ENCODE measurements around the gene SERPINA12. TPM values are rescaled to one million over a fixed set of nuclear protein-coding genes. Genes with fewer than 3 reads are reported as not detected.

The SERPINA12 gene
- total and polyA plus RNA-seq, 4 donors, result not detected

- Histone ChIP-seq H3K4me3 (ENCODE audit: low read length in 2 of 2) (no peak overlapping the region), H3K27me3 (ENCODE audit: control insufficient read depth in 1 of 2, insufficient read depth in 2 of 2, low read length in 1 of 2) (peaks cover 0 to 2% of the 10 kb centered on the region in 2 donors), H3K36me3 (ENCODE audit: control insufficient read depth in 1 of 2, insufficient read depth in 2 of 2, low read length in 1 of 2) (no peaks in the 10 kb centered on the region), H3K9me3 (ENCODE audit: control insufficient read depth, low read length) (peaks cover under 1% of the 10 kb centered on the region), H3K4me1 (ENCODE audit: control insufficient read depth in 1 of 2, insufficient read depth in 2 of 2, low read length in 2 of 2) (no peaks in the 10 kb centered on the region), H3K27ac (ENCODE audit: low read depth in 1 of 2, low read length in 2 of 2) (no peak overlapping the region)
- intact Hi-C loops (cut with DNase I), result no loop called here
- DNase-seq, result no peak
- ATAC-seq (ENCODE audit: low FRiP score), result no peak
- WGBS, 2 donors, result 29 to 30% methylated on average over 13 of the region's 13 CpGs
Measured at GRCh38 chr14:94540031-94540794, 30.9 kb upstream of the SERPINA12 start.

- H3K9me3 ChIP-seq (ENCODE audit: control insufficient read depth, low read length), result peaks cover 1% of the 10 kb centered on the region
- WGBS, 2 donors, result 76 to 78% methylated on average over 7 of the region's 7 CpGs
Measured at GRCh38 chr14:94539181-94539580, 29.9 kb upstream of the SERPINA12 start.

GRCh38 chr14:94538070-94538740, 28.9 kb upstream of the SERPINA12 start:
- no peak for DNase-seq
- Histone ChIP-seq H3K9me3 (ENCODE audit: control insufficient read depth, low read length) (peaks cover 4% of the 10 kb centered on the region), H3K27ac (ENCODE audit: low read depth in 1 of 2, low read length in 2 of 2) (no peak overlapping the region), H3K4me1 (ENCODE audit: control insufficient read depth in 1 of 2, insufficient read depth in 2 of 2, low read length in 2 of 2) (no peaks in the 10 kb centered on the region), H3K4me3 (ENCODE audit: low read length in 2 of 2) (no peak overlapping the region), H3K36me3 (ENCODE audit: control insufficient read depth in 1 of 2, insufficient read depth in 2 of 2, low read length in 1 of 2) (no peaks in the 10 kb centered on the region), H3K27me3 (ENCODE audit: control insufficient read depth in 1 of 2, insufficient read depth in 2 of 2, low read length in 1 of 2) (peaks cover 0 to 4% of the 10 kb centered on the region in 2 donors)
- WGBS, 2 donors, result 80% methylated on average over 6 of the region's 6 CpGs
- intact Hi-C loops (cut with DNase I), result no loop called here
- ATAC-seq (ENCODE audit: low FRiP score), result no peak

More at GRCh38 chr14:94539181-94539580, 29.9 kb upstream of the SERPINA12 start:
- intact Hi-C loops (cut with DNase I), result no loop called here
- DNase-seq (no peak), ATAC-seq (ENCODE audit: low FRiP score) (no peak)
- Histone ChIP-seq H3K4me1 (ENCODE audit: control insufficient read depth in 1 of 2, insufficient read depth in 2 of 2, low read length in 2 of 2) (no peaks in the 10 kb centered on the region), H3K36me3 (ENCODE audit: control insufficient read depth in 1 of 2, insufficient read depth in 2 of 2, low read length in 1 of 2) (no peaks in the 10 kb centered on the region), H3K27ac (ENCODE audit: low read depth in 1 of 2, low read length in 2 of 2) (no peak overlapping the region), H3K27me3 (ENCODE audit: control insufficient read depth in 1 of 2, insufficient read depth in 2 of 2, low read length in 1 of 2) (peaks cover 0 to 2% of the 10 kb centered on the region in 2 donors), H3K4me3 (ENCODE audit: low read length in 2 of 2) (no peak overlapping the region)

- intact Hi-C loops (cut with DNase I), result no loop called here
- no peak for ATAC-seq (ENCODE audit: low FRiP score)
- WGBS, 2 donors, result 50 to 52% methylated on average over 2 of the region's 2 CpGs
Measured at GRCh38 chr14:94536836-94537235, 27.6 kb upstream of the SERPINA12 start.

GRCh38 chr14:94535506-94535905, 26.2 kb upstream of the SERPINA12 start:
- WGBS, 2 donors, result 68 to 70% methylated on average over 3 of the region's 3 CpGs
- intact Hi-C loops (cut with DNase I), result no loop called here
- Histone ChIP-seq H3K9me3 (ENCODE audit: control insufficient read depth, low read length) (peaks cover 6% of the 10 kb centered on the region), H3K27ac (ENCODE audit: low read depth in 1 of 2, low read length in 2 of 2) (no peak overlapping the region), H3K36me3 (ENCODE audit: control insufficient read depth in 1 of 2, insufficient read depth in 2 of 2, low read length in 1 of 2) (no peaks in the 10 kb centered on the region), H3K4me1 (ENCODE audit: control insufficient read depth in 1 of 2, insufficient read depth in 2 of 2, low read length in 2 of 2) (no peaks in the 10 kb centered on the region), H3K4me3 (ENCODE audit: low read length in 2 of 2) (no peak overlapping the region), H3K27me3 (ENCODE audit: control insufficient read depth in 1 of 2, insufficient read depth in 2 of 2, low read length in 1 of 2) (peaks cover 0 to 1% of the 10 kb centered on the region in 2 donors)
- no peak for ATAC-seq (ENCODE audit: low FRiP score)
- DNase-seq, result no peak

More at GRCh38 chr14:94536836-94537235, 27.6 kb upstream of the SERPINA12 start:
- Histone ChIP-seq H3K27ac (ENCODE audit: low read depth in 1 of 2, low read length in 2 of 2) (no peak overlapping the region), H3K4me1 (ENCODE audit: control insufficient read depth in 1 of 2, insufficient read depth in 2 of 2, low read length in 2 of 2) (no peaks in the 10 kb centered on the region), H3K36me3 (ENCODE audit: control insufficient read depth in 1 of 2, insufficient read depth in 2 of 2, low read length in 1 of 2) (no peaks in the 10 kb centered on the region), H3K4me3 (ENCODE audit: low read length in 2 of 2) (no peak overlapping the region), H3K9me3 (ENCODE audit: control insufficient read depth, low read length) (peaks cover 4% of the 10 kb centered on the region), H3K27me3 (ENCODE audit: control insufficient read depth in 1 of 2, insufficient read depth in 2 of 2, low read length in 1 of 2) (peaks cover 0 to 1% of the 10 kb centered on the region in 2 donors)
- no peak for DNase-seq

- peaks cover 6% of the 10 kb centered on the region for H3K9me3 ChIP-seq (ENCODE audit: control insufficient read depth, low read length)
- no peak overlapping the region for H3K27ac ChIP-seq (ENCODE audit: low read depth in 1 of 2, low read length in 2 of 2)
- no peak for ATAC-seq (ENCODE audit: low FRiP score)
- H3K36me3 ChIP-seq (ENCODE audit: control insufficient read depth in 1 of 2, insufficient read depth in 2 of 2, low read length in 1 of 2), result no peaks in the 10 kb centered on the region
- intact Hi-C loops (cut with DNase I), result no loop called here
- H3K4me3 ChIP-seq (ENCODE audit: low read length in 2 of 2), result no peak overlapping the region
- peaks cover 0 to 1% of the 10 kb centered on the region in 2 donors for H3K27me3 ChIP-seq (ENCODE audit: control insufficient read depth in 1 of 2, insufficient read depth in 2 of 2, low read length in 1 of 2)
- WGBS, 2 donors, result 15 to 33% methylated on average over 2 of the region's 2 CpGs
- DNase-seq, result no peak
- no peaks in the 10 kb centered on the region for H3K4me1 ChIP-seq (ENCODE audit: control insufficient read depth in 1 of 2, insufficient read depth in 2 of 2, low read length in 2 of 2)
Measured at GRCh38 chr14:94532447-94532846, 23.2 kb upstream of the SERPINA12 start.

- no peak for ATAC-seq (ENCODE audit: low FRiP score)
- no peaks in the 10 kb centered on the region for H3K36me3 ChIP-seq (ENCODE audit: control insufficient read depth in 1 of 2, insufficient read depth in 2 of 2, low read length in 1 of 2)
- no peak overlapping the region for H3K4me3 ChIP-seq (ENCODE audit: low read length in 2 of 2)
- no peak for DNase-seq
- peaks cover 6% of the 10 kb centered on the region for H3K9me3 ChIP-seq (ENCODE audit: control insufficient read depth, low read length)
- H3K27me3 ChIP-seq (ENCODE audit: control insufficient read depth in 1 of 2, insufficient read depth in 2 of 2, low read length in 1 of 2), result peaks cover 0 to 1% of the 10 kb centered on the region in 2 donors
- intact Hi-C loops (cut with DNase I), result no loop called here
- no peak overlapping the region for H3K27ac ChIP-seq (ENCODE audit: low read depth in 1 of 2, low read length in 2 of 2)
- no peaks in the 10 kb centered on the region for H3K4me1 ChIP-seq (ENCODE audit: control insufficient read depth in 1 of 2, insufficient read depth in 2 of 2, low read length in 2 of 2)
Measured at GRCh38 chr14:94531187-94531586, 21.9 kb upstream of the SERPINA12 start.

- intact Hi-C loops (cut with DNase I), result no loop called here
- no peak overlapping the region for H3K27ac ChIP-seq (ENCODE audit: low read depth in 1 of 2, low read length in 2 of 2)
- H3K4me1 ChIP-seq (ENCODE audit: control insufficient read depth in 1 of 2, insufficient read depth in 2 of 2, low read length in 2 of 2), result no peaks in the 10 kb centered on the region
- ATAC-seq (ENCODE audit: low FRiP score) (no peak), DNase-seq (no peak)
- no peaks in the 10 kb centered on the region for H3K9me3 ChIP-seq (ENCODE audit: control insufficient read depth, low read length)
- no peak overlapping the region for H3K4me3 ChIP-seq (ENCODE audit: low read length in 2 of 2)
- no peaks in the 10 kb centered on the region for H3K36me3 ChIP-seq (ENCODE audit: control insufficient read depth in 1 of 2, insufficient read depth in 2 of 2, low read length in 1 of 2)
- H3K27me3 ChIP-seq (ENCODE audit: control insufficient read depth in 1 of 2, insufficient read depth in 2 of 2, low read length in 1 of 2), result no peaks in the 10 kb centered on the region
- WGBS, 2 donors, result 65 to 70% methylated on average over 3 of the region's 3 CpGs
Measured at GRCh38 chr14:94524093-94524492, 14.8 kb upstream of the SERPINA12 start.

- H3K36me3 ChIP-seq (ENCODE audit: control insufficient read depth in 1 of 2, insufficient read depth in 2 of 2, low read length in 1 of 2), result no peaks in the 10 kb centered on the region
- no peak overlapping the region for H3K4me3 ChIP-seq (ENCODE audit: low read length in 2 of 2)
- H3K4me1 ChIP-seq (ENCODE audit: control insufficient read depth in 1 of 2, insufficient read depth in 2 of 2, low read length in 2 of 2), result no peaks in the 10 kb centered on the region
- no peaks in the 10 kb centered on the region for H3K9me3 ChIP-seq (ENCODE audit: control insufficient read depth, low read length)
- ATAC-seq (ENCODE audit: low FRiP score) (no peak), DNase-seq (no peak)
- H3K27ac ChIP-seq (ENCODE audit: low read depth in 1 of 2, low read length in 2 of 2), result no peak overlapping the region
- intact Hi-C loops (cut with DNase I), result no loop called here
- 82 to 87% methylated on average over 8 of the region's 8 CpGs for WGBS, 2 donors
- H3K27me3 ChIP-seq (ENCODE audit: control insufficient read depth in 1 of 2, insufficient read depth in 2 of 2, low read length in 1 of 2), result no peaks in the 10 kb centered on the region
Measured at GRCh38 chr14:94523265-94523664, 14.0 kb upstream of the SERPINA12 start.

Data from aorta (tissue), 5 donors.